M059J (cell line): ENCODE measurements around the gene ASB12. TPM values are rescaled to one million over a fixed set of nuclear protein-coding genes. Genes with fewer than 3 reads are reported as not detected.

Experiments used
- DNase-seq: peaks from one replicate; pipeline ENCODE4 v3.0.0-alpha.2; 2012; ENCODE audit warnings: low read depth
- total RNA-seq: library from RNA; depleted of rRNA; stranded (reverse); fragments of >200 nt; shearing (Covaris generic); gene quantifications from 2 replicates; pipeline ENCODE4 v1.2.3, GENCODE V29; 2014; rRNA removed

The ASB12 gene
- total RNA-seq, 1 experiment from 2014 or later, result not detected

GRCh38 chrX:64186974-64187761 lies 43.2 kb downstream of the ASB12 start:
- no peak for DNase-seq

GRCh38 chrX:64184396-64184795 lies 46.0 kb downstream of the ASB12 start:
- no peak for DNase-seq

- DNase-seq, result no peak
These were observed 48.2 kb downstream of the ASB12 start for GRCh38 chrX:64182208-64182607.

GRCh38 chrX:64176876-64177275 lies 53.5 kb downstream of the ASB12 start:
- DNase-seq, result no peak

Other genes with a start within 250 kb of the ASB12 start
- 3.4 and 5.3 TPM in 2 replicates for gene AMER1, start 24.9 kb downstream of the ASB12 start, total RNA-seq
- gene MTMR8, start 164.8 kb upstream of the ASB12 start, total RNA-seq, result not detected in 2 replicates